ENCODE results near the gene TBCD. TPM values are rescaled to one million over a fixed set of nuclear protein-coding genes. Genes with fewer than 3 reads are reported as not detected.
A peak's percentile ranks its signal among the peaks of the same experiment; 100 is the strongest.

The TBCD gene
- total RNA-seq, 1 experiment from 2014 or later = 181 TPM

DNA sequence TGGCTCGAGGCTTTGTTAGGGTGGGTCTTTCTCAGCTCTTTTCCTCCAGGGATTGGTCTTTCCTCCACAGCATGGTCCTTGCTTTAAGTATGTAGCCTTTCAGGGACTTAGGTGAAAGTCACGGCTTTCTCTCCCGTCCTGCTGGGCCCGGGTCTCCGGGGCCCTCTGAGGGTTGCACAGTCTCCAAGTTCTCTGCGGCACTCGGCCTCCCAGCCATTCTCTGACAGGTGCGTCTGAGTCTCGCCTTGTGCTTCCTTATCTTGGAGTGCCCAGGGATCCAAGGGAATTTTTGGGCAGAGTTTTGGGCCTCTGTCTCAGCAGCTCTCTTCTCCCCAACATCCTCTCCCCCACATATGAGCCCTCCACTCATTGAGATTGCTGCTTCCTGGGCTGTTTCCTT is 51.3 kb downstream of the TBCD start:
- Histone ChIP-seq H3K4me1 (peaks cover 16% of the 10 kb centered on the region; the same call in 1 of the 2 replicates), H3K36me3 (peaks cover 57% of the 10 kb centered on the region), H3K9me3 (replicated peaks) (no peaks in the 10 kb centered on the region), H3K27me3 (no peaks in the 10 kb centered on the region), H3K4me3 (no peak overlapping the region), H3K27ac (no peak overlapping the region)
- DNase-seq = no peak

DNA sequence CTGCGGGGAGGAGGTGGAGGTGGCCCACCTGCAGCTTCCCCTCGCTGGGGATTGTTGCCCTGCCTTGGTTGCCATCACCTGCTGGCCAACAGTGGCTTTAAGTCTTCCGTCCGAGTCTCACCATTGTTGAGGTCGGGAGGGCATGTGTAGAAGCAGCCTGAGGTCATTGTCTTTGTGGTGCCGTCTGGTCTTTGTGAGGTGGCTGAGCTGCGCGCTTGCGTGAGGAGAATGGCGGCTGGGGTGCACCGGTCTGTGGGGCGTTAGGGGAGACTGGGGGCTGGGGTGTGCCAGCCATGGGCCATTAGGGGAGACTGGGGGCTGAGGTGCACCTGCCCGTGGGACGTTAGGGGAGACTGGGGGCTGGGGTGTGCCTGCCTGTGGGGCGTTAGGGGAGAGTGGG is 51.7 kb downstream of the TBCD start:
- H3K4me3 ChIP-seq = no peak overlapping the region
- peaks cover 53% of the 10 kb centered on the region for H3K36me3 ChIP-seq
- no peak overlapping the region for H3K27ac ChIP-seq
- H3K9me3 ChIP-seq (replicated peaks) = no peaks in the 10 kb centered on the region
- DNase-seq = no peak
- H3K4me1 ChIP-seq = peaks cover 16% of the 10 kb centered on the region; the same call in 1 of the 2 replicates
- H3K27me3 ChIP-seq = no peaks in the 10 kb centered on the region

DNA sequence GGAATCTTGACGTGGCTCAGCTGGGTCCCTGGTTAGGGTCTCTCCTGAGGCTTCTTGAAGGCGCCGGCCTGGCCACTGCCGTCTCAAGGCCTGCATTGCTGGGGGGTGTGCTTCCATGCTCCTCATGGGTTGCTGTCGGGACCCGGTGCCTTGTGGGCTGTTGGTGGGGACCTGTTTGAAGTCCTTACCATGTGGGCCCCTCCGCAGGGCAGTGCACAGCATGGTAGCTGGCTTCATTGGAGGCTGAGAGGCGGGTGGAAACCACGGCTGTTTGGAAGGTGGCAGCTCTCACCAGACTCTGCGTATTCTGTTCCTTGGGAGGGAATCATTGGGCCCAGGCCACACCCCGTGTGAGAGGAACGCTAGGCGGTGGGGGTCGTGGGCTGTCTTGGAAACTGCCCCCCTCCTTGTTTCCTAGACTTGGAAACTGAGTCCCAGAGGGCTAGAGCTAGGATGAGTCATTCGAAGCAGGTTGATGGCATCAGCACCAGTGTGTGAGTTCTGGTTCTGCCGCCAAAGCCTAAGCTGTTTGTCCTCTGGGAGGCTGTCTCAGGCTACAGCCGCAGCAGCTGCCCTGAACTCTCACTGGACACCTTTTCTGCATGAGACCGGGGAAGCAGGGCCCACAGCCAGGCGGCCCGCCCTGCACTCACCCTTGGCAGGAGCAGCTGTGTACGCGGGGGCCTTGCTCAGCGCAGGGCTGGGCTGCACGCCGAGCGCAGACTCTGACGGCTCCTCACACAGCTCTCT is 52.8 kb downstream of the TBCD start:
- Histone ChIP-seq H3K36me3 (peaks cover 45% of the 10 kb centered on the region), H3K27ac (no peak overlapping the region), H3K4me3 (no peak overlapping the region), H3K27me3 (no peaks in the 10 kb centered on the region), H3K9me3 (replicated peaks) (no peaks in the 10 kb centered on the region), H3K4me1 (peaks cover 16% of the 10 kb centered on the region; the same call in 1 of the 2 replicates)
- DNase-seq = peak; percentile 52 to 59

DNA sequence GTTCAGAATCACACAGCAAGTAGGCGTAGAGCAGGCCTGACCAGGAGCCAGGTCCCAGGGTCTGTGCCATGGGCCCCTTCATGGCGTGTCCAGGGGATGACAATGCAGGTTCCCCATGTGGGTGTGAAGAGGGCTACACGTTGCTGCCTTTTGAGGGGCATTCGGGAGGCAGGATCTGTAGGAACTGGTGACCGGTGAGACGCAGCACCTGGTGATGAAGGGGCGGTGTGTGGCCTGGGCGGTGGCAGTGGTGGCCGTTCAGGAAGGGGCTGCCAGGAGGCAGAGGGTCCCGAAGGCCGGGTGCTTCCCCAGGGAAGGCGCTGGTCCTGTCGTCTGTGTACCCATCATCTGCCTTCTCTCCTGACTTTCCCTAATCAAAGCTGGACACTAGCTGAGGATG is 53.4 kb downstream of the TBCD start:
- Histone ChIP-seq H3K9me3 (replicated peaks) (no peaks in the 10 kb centered on the region), H3K27ac (no peak overlapping the region), H3K27me3 (no peaks in the 10 kb centered on the region), H3K36me3 (peaks cover 42% of the 10 kb centered on the region), H3K4me3 (no peak overlapping the region), H3K4me1 (peaks cover 16% of the 10 kb centered on the region; the same call in 1 of the 2 replicates)
- no peak for DNase-seq

DNA sequence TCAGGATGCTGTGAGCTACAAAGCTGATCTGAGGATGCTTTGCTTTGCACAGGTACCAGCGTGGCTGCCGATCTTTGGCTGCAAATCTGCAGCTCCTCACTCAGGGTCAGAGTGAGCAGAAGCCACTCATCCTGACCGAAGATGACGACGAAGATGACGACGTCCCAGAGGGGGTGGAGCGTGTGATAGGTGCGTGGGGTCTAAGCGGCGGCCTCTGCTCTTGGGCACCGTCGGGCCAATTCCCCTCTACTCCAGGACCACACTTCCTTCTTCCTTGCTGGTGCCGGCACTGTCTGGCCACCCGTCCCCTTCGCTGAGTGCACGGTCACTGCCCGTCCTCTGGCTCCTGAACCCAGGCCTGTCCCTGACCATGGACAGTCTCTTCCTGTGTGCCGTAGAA is 54.0 kb downstream of the TBCD start:
- no peak overlapping the region for H3K4me3 ChIP-seq
- H3K27ac ChIP-seq = no peak overlapping the region
- no peak for DNase-seq
- peaks cover 16% of the 10 kb centered on the region; the same call in 1 of the 2 replicates for H3K4me1 ChIP-seq
- no peaks in the 10 kb centered on the region for H3K27me3 ChIP-seq
- H3K36me3 ChIP-seq = peaks cover 37% of the 10 kb centered on the region
- no peaks in the 10 kb centered on the region for H3K9me3 ChIP-seq (replicated peaks)

DNA sequence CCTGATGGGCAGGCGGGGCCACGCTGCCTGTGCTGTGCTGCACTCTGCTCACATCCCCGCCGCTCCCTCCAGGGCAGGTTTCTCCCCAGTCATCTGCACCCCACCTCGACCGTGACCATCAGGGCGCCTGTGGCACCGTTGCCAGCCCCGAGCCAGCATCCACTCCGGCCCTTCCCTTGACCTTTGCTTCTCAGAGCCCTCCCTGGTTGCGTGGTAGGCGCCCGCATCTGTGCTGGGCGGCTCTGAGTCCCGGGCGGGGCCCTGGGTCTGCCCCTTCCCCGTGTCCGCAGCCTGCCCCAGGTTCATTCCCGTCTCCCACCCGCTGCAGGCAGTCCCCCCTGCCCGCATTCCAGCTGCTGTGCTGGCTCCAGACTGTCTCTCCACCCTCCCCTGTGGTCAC is 54.8 kb downstream of the TBCD start:
- Histone ChIP-seq H3K9me3 (replicated peaks) (no peaks in the 10 kb centered on the region), H3K36me3 (peaks cover 38% of the 10 kb centered on the region), H3K27me3 (no peaks in the 10 kb centered on the region), H3K27ac (peak overlapping the region; percentile 6), H3K4me3 (no peak overlapping the region), H3K4me1 (peaks cover 16% of the 10 kb centered on the region; the same call in 1 of the 2 replicates)
- no peak for DNase-seq

DNA sequence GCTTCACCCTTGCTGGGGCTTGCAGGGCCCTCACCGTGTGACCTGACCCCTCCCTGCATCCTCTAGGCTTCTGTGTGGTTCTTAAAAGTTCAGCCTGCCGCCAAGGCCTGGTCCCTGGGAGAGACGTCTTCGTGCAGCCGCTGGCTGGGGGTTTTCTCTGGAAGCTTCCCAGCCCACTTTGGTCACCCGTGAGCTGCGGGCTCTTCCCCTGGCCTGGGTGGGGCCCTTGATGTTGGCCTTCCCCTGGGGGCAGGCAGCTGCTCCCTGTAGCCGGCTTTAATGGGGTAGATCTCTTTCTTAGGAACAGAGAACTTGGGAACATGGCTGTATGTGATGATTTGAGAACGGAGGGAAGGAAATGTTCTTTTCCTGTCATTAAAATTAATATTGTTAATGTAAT is 55.2 kb downstream of the TBCD start:
- Histone ChIP-seq H3K36me3 (peaks cover 40% of the 10 kb centered on the region), H3K4me3 (no peak overlapping the region), H3K4me1 (peaks cover 16% of the 10 kb centered on the region; the same call in 1 of the 2 replicates), H3K27me3 (no peaks in the 10 kb centered on the region), H3K9me3 (replicated peaks) (no peaks in the 10 kb centered on the region), H3K27ac (peak overlapping the region; percentile 6)
- DNase-seq = peak; percentile 44 to 47

DNA sequence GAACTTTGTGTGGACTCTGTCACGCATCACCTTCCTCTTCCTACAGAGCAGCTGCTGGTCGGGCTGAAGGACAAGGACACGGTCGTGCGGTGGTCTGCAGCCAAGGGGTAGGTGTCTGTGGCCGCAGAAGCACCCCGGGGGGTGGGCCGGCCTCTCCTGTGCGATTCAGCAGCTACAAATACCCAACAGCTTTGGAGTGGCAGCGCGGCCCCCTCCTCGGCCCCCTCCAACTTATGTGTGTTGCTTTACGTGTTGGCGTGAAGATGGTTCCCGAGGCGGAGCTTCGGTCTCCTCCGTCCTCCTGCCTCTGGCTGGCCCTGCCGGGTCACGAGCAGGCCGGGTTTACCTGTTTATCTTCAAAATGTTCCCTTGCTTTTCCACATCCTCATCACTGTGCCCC is 55.7 kb downstream of the TBCD start:
- peaks cover 16% of the 10 kb centered on the region; the same call in 1 of the 2 replicates for H3K4me1 ChIP-seq
- H3K27ac ChIP-seq = peak overlapping the region; percentile 6
- no peaks in the 10 kb centered on the region for H3K9me3 ChIP-seq (replicated peaks)
- H3K27me3 ChIP-seq = no peaks in the 10 kb centered on the region
- no peak for DNase-seq
- peaks cover 41% of the 10 kb centered on the region for H3K36me3 ChIP-seq
- H3K4me3 ChIP-seq = no peak overlapping the region

DNA sequence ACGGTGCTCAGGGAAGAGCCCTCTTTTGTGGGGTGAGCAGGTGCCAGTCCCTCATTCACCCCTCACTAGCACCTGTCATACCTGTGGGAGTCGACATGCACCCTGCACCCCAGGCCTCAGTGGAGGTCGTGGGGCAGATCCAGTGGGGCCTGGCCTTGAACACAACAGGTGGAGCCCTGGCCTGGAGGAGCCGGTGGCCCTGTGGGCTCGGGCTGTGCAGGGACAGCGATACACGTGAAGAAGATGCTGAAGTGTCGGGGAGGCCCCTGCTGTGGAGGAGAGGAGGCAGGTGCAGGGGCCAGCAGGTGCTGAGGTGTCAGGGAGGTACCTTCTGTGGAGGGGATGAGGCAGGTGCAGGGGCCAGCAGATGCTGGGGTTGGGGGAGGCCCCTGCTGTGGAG is 56.1 kb downstream of the TBCD start:
- Histone ChIP-seq H3K4me1 (peaks cover 16% of the 10 kb centered on the region; the same call in 1 of the 2 replicates), H3K9me3 (replicated peaks) (no peaks in the 10 kb centered on the region), H3K4me3 (no peak overlapping the region), H3K27ac (no peak overlapping the region), H3K36me3 (peaks cover 45% of the 10 kb centered on the region), H3K27me3 (no peaks in the 10 kb centered on the region)
- DNase-seq = no peak

DNA sequence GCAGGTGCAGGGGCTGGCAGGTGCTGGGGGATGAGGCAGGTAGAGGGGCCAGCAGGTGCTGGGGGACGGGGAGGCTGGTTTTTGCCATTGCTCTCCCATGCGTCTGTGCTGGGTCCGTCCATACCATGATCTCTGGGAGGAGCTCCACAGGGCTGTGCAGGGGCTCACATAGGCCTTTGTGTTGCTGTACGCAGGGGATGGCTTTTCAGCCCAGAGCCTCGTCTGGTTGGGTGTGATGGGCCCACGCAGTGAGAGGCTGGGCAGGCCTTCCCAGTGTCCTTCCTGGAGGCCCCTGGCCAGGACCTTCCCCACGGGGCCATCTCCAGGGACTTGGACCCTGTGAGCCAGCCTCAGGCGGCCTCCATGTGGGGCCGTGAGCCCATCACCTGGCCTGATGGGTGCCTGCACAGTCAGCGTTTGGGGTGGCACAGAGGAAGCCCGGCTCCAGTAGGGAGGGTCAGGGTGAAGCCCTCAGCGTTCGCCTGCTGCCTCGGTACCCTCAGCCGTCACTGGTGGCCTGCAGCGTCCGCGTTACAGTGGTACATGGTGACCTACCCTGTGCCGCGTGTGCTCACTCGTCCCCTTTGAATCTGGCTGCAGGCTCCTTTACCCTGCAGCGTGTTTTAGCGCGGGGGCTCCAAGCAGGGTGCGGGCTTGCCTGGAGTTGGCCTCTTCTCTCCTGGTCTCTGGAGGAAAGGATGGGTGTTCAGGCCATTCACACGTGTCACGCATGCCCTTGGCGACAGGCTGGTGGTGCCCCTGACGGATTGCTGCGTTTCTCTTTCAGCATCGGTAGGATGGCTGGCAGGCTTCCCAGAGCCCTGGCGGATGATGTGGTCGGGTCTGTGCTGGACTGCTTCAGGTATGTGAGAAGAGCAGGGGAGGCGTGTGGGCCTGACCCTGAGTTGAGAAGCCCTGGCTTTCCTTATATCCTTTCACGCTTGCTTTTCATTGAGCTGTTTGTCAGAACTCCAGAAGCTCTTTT is 57.3 kb downstream of the TBCD start:
- Histone ChIP-seq H3K4me3 (no peak overlapping the region), H3K27me3 (no peaks in the 10 kb centered on the region), H3K9me3 (replicated peaks) (no peaks in the 10 kb centered on the region), H3K36me3 (peaks cover 45% of the 10 kb centered on the region), H3K4me1 (peaks cover 16% of the 10 kb centered on the region; the same call in 1 of the 2 replicates), H3K27ac (no peak overlapping the region)
- no peak for DNase-seq

DNA sequence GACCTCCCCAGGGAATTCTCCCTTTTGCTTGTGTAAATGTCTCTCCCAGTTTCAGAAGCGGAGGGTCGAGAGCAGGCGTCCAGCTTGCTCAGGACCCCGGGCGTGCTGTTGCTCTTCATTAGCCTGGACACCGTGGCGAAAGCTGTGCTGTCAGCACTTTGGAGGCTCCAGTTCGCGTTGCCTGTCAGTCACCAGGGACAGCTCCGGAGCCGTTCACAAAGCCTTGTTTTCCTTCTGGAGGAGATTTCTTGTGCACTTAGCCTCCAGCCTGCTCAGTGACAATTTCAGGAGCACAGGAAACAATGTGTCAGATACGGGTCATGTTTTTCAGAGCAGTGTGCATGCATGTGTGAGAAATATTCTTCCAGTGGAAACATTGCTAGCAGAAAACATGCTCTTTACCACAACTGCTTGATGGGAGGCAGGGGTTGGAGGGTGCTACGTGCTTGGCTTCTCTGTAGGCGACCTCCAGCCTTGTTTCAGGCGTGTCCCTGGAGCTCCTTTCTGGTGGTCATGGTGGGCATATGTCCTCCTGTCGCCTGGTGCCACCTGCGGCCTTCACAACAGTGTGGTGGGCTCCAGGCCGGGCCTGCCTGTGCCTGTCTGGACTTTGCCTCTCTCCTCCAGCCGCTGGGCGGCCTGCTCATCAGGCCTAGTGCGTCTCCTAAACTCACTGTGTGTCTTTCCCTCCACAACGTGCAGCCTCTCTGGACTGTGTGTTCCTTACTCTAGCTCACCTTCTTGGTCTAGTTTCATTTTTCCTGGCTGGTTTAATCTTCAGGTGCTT is 59.0 kb downstream of the TBCD start:
- DNase-seq = no peak
- H3K36me3 ChIP-seq = peaks cover 57% of the 10 kb centered on the region
- no peak overlapping the region for H3K4me3 ChIP-seq
- no peaks in the 10 kb centered on the region for H3K27me3 ChIP-seq
- H3K9me3 ChIP-seq (replicated peaks) = no peaks in the 10 kb centered on the region
- peaks cover 13% of the 10 kb centered on the region; the same call in 1 of the 2 replicates for H3K4me1 ChIP-seq
- no peak overlapping the region for H3K27ac ChIP-seq

DNA sequence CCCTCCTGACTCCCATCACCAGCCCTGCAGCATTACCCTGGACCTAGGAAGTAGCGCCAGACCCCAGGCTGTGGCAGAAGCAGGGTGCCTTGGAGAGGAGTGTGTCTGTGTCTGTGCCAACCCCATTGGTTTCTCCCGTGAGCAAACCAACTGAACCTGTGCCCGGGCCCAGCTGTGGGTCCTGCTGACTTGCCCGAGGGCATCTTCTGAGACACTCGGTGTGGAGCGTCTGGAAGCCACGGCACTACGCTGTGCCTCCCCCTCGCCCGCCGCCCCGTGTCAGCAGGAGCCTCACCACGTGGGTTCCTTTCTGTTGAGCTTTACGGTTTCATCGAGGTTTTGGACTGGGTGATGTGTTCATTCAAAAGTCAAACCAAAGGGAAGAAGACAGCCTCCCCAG is 60.2 kb downstream of the TBCD start:
- Histone ChIP-seq H3K4me1 (peaks cover 6% of the 10 kb centered on the region; the same call in 1 of the 2 replicates), H3K9me3 (replicated peaks) (no peaks in the 10 kb centered on the region), H3K4me3 (no peak overlapping the region), H3K27me3 (no peaks in the 10 kb centered on the region), H3K36me3 (peaks cover 58% of the 10 kb centered on the region), H3K27ac (no peak overlapping the region)
- DNase-seq = no peak

DNA sequence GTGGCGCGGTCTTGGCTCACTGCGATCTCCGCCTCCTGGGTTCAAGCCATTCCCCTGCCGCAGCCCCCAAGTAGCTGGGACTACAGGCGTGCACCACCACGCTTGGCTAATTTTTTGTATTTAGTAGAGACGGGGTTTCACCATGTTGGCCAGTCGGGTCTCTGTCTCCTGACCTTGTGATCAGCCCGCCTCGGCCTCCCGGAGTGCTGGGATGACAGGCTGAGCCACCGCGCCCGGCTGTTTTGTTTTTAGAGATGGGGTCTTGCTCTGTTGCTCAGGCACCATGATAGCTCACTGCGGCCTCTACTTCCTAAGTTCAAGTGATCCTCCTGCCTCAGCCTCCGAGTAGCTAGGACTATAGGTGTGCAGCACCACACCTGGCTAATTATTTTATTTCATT is 60.7 kb downstream of the TBCD start:
- Histone ChIP-seq H3K4me3 (no peak overlapping the region), H3K4me1 (peaks cover under 1% of the 10 kb centered on the region; the same call in 1 of the 2 replicates), H3K27me3 (no peaks in the 10 kb centered on the region), H3K9me3 (replicated peaks) (no peaks in the 10 kb centered on the region), H3K27ac (no peak overlapping the region), H3K36me3 (peaks cover 60% of the 10 kb centered on the region)
- no peak for DNase-seq

DNA sequence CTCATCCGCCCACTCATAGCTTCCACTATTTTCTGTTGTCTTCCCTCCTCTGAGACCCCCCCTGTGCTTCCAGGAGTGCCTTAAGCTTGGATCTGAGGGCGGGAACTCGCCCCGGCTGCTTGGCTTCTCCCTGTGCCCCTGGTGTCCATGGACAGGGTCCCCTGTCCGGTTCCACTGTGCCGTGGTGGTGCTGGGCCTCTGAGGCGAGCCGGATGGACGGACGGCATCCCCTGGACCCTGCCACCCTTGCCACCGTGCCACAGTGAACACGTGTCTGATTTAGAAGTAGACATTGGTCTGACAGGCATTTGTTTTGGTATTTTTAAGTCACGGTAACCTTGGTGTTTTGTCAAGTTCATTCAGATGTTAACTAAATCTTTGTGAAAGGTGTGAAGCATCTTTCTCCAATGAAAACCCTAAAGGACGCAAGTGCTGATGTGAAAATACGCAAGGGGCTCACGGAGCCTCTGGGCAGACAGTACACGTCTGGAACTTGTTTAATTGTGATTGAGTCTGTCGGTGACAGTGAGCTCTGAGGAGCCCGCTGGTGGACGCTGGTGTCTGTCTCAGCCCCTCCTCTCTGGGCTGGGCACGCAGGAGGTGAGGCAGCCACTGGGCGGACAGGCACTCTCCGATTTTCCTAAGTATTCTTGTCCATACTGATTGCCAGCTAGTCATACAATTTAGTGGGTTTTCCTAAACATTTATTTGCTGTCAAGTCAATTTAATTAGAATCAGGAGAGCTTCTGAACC is 61.6 kb downstream of the TBCD start:
- Histone ChIP-seq H3K36me3 (peaks cover 63% of the 10 kb centered on the region), H3K27me3 (no peaks in the 10 kb centered on the region)
- no peak for DNase-seq

More for the DNA sequence above, 61.6 kb downstream of the TBCD start:
- Histone ChIP-seq H3K4me3 (no peak overlapping the region), H3K27ac (no peak overlapping the region), H3K4me1 (no peaks in the 10 kb centered on the region), H3K9me3 (replicated peaks) (no peaks in the 10 kb centered on the region)

Data from SJCRH30 (cell line).